A673 (cell line): Measurements from ENCODE around the gene GNAT1. TPM values are rescaled to one million over a fixed set of nuclear protein-coding genes. Genes with fewer than 3 reads are reported as not detected.

Source experiments
- BruUV-seq: library from RNA; stranded (reverse); fragments of 400-500 nt; replicated peaks from 2 replicates; lab custom pipeline; 2021; lab: Mats Ljungman, UMichigan
- CTCF ChIA-PET: fragments of 300-600 bp; sonication (Branson Sonifier 250); formaldehyde crosslinking; loops from one replicate; lab custom pipeline; 2022; ENCODE audit warnings: antibody characterized with exemption; lab: Charles Lee
- POLR2A ChIA-PET: fragments of 300-600 bp; sonication (Branson Sonifier 250); formaldehyde crosslinking; loops from one replicate; lab custom pipeline; 2022; ENCODE audit warnings: antibody characterized with exemption; ENCODE audit not compliant: low non-redundant PET; lab: Charles Lee
- DNase-seq: peaks from one replicate; pipeline ENCODE4 v3.0.0-alpha.2; 2015; ENCODE audit warnings: low spot score
- H3K27ac ChIP-seq: fragments of 200-600 bp; sonication (generic); 2 replicates; pipeline ENCODE4 v1.5.1; 2016; ENCODE audit warnings: mixed run types, low read depth, mild to moderate bottlenecking, mixed read lengths, antibody characterized with exemption, low read length; ENCODE audit not compliant: poor library complexity, severe bottlenecking
- H3K27me3 ChIP-seq: fragments of 200-600 bp; sonication (generic); replicated peaks from 2 replicates; pipeline ENCODE4 v1.6.1; 2017; ENCODE audit warnings: mixed run types, low read depth, mild to moderate bottlenecking, mixed read lengths, antibody characterized with exemption, low read length; ENCODE audit not compliant: insufficient read depth, poor library complexity
- H3K36me3 ChIP-seq: fragments of 200-600 bp; sonication (generic); 2 replicates; pipeline ENCODE4 v1.6.1; 2016; ENCODE audit warnings: mixed run types, mild to moderate bottlenecking, mixed read lengths, antibody characterized with exemption, low read length; ENCODE audit not compliant: insufficient read depth, poor library complexity, severe bottlenecking
- H3K4me1 ChIP-seq: fragments of 200-600 bp; sonication (generic); 2 replicates; pipeline ENCODE4 v1.6.1; 2017; ENCODE audit warnings: mixed run types, mild to moderate bottlenecking, mixed read lengths, antibody characterized with exemption, low read length; ENCODE audit not compliant: insufficient read depth, poor library complexity, severe bottlenecking
- H3K4me3 ChIP-seq: fragments of 200-600 bp; sonication (generic); 2 replicates; pipeline ENCODE4 v1.5.1; 2016; ENCODE audit warnings: low read depth, mixed run types, mild to moderate bottlenecking, mixed read lengths, low read length; ENCODE audit not compliant: poor library complexity, severe bottlenecking
- H3K9me3 ChIP-seq: fragments of 200-600 bp; sonication (generic); 2 replicates; pipeline ENCODE4 v1.6.1; 2016; ENCODE audit warnings: mixed run types, low read depth, mild to moderate bottlenecking, mixed read lengths, antibody characterized with exemption, low read length; ENCODE audit not compliant: poor library complexity, severe bottlenecking
- EZH2 ChIP-seq: fragments of 200-600 bp; sonication (generic); IDR thresholded peaks from 2 replicates; pipeline ENCODE4 v1.6.1; 2017; ENCODE audit warnings: borderline replicate concordance, low read depth, mild to moderate bottlenecking, mixed read lengths, antibody characterized with exemption, low read length; ENCODE audit not compliant: poor library complexity, severe bottlenecking
- intact Hi-C: fragments of 100-400 bp; cut with micrococcal nuclease; formaldehyde crosslinking; loops from one replicate; pipeline ENCODE4 v1.10.0; 2022; ENCODE audit not compliant: unreplicated experiment
- total RNA-seq: library from RNA; stranded (reverse); gene quantifications from 2 replicates; pipeline ENCODE4 v1.2.3, GENCODE V29; 2021
- TF ChIP-seq, protein P1 (sequence below): fragments of 300-800, 200-600 bp; sonication (generic); conservative IDR thresholded peaks from 2 replicates; pipeline ENCODE4 v1.5.1; 2017; ENCODE audit warnings: low read depth, mild to moderate bottlenecking, antibody characterized with exemption, low read length, moderate library complexity, mixed read lengths

GNAT1 gene
- total RNA-seq, 1 experiment from 2014 or later = not detected

DNA sequence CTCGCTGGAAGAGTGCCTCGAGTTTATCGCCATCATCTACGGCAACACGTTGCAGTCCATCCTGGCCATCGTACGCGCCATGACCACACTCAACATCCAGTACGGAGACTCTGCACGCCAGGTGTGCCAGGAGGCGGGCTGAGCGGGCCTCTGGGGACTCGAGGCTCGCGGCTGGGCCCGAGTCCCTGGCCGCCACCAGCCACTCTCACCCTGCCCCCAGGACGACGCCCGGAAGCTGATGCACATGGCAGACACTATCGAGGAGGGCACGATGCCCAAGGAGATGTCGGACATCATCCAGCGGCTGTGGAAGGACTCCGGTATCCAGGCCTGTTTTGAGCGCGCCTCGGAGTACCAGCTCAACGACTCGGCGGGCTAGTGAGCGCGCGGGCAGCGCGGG is 1.9 kb downstream of the GNAT1 start:
- no peak overlapping the region for H3K27ac ChIP-seq
- intact Hi-C loops = no loop called here
- TF ChIP-seq EZH2 = no peak
- TF ChIP-seq, protein P1, sequence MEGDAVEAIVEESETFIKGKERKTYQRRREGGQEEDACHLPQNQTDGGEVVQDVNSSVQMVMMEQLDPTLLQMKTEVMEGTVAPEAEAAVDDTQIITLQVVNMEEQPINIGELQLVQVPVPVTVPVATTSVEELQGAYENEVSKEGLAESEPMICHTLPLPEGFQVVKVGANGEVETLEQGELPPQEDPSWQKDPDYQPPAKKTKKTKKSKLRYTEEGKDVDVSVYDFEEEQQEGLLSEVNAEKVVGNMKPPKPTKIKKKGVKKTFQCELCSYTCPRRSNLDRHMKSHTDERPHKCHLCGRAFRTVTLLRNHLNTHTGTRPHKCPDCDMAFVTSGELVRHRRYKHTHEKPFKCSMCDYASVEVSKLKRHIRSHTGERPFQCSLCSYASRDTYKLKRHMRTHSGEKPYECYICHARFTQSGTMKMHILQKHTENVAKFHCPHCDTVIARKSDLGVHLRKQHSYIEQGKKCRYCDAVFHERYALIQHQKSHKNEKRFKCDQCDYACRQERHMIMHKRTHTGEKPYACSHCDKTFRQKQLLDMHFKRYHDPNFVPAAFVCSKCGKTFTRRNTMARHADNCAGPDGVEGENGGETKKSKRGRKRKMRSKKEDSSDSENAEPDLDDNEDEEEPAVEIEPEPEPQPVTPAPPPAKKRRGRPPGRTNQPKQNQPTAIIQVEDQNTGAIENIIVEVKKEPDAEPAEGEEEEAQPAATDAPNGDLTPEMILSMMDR = no peak
- DNase-seq = no peak
- H3K36me3 ChIP-seq = no peaks in the 10 kb centered on the region
- H3K4me3 ChIP-seq = no peak overlapping the region
- no peaks in the 10 kb centered on the region for H3K4me1 ChIP-seq
- H3K9me3 ChIP-seq = no peaks in the 10 kb centered on the region
- ChIA-PET CTCF (interaction anchor here (0.6 kb wide), 1 partner anchor 52 kb away, joined by 3 read pairs; no protein-coding TSS in a partner anchor), POLR2A (no interaction called here)
- H3K27me3 ChIP-seq = peaks cover 15% of the 10 kb centered on the region
- BruUV-seq = no TSS peak

GRCh38 chr3:50193746-50194127 is 2.3 kb downstream of the GNAT1 start:
- CTCF ChIA-PET = interaction anchor here (1.0 kb wide), 1 partner anchor 67 kb away, joined by 3 read pairs; no protein-coding TSS in a partner anchor
- no TSS peak for BruUV-seq
- H3K27ac ChIP-seq = no peak overlapping the region
- TF ChIP-seq EZH2 = no peak
- TF ChIP-seq, protein P1 = no peak
- POLR2A ChIA-PET = no interaction called here
- intact Hi-C loops = loop anchor here (2.0 kb wide), 1 partner anchor 33 kb away; no protein-coding TSS in a partner anchor
- H3K4me3 ChIP-seq = no peak overlapping the region
- peaks cover 15% of the 10 kb centered on the region for H3K27me3 ChIP-seq
- DNase-seq = no peak
- no peaks in the 10 kb centered on the region for H3K4me1 ChIP-seq
- H3K9me3 ChIP-seq = no peaks in the 10 kb centered on the region
- no peaks in the 10 kb centered on the region for H3K36me3 ChIP-seq

- H3K4me3 ChIP-seq = no peak overlapping the region
- peak; percentile 55 for DNase-seq
- no TSS peak for BruUV-seq
- no peak for TF ChIP-seq EZH2
- TF ChIP-seq, protein P1 = peak; percentile 81
- ChIA-PET POLR2A (no interaction called here), CTCF (interaction anchor here (0.7 to 1.2 kb wide), 4 partner anchors 32 to 66 kb away, joined by 3 to 7 read pairs (median 4); partner anchors contain the start of gene GNAI2)
- intact Hi-C loops = loop anchor here (2.0 kb wide), 1 partner anchor 32 kb away; no protein-coding TSS in a partner anchor
- peaks cover 19% of the 10 kb centered on the region for H3K27me3 ChIP-seq
- H3K36me3 ChIP-seq = no peaks in the 10 kb centered on the region
- H3K4me1 ChIP-seq = no peaks in the 10 kb centered on the region
- no peaks in the 10 kb centered on the region for H3K9me3 ChIP-seq
- H3K27ac ChIP-seq = no peak overlapping the region
These were observed 2.9 kb downstream of the GNAT1 start for GRCh38 chr3:50194128-50194902.
